HG02943 (cell line): ENCODE measurements around the gene PAPOLA.
A peak's percentile ranks its signal among the peaks of the same experiment; 100 is the strongest.

Experiments
- ATAC-seq: cut with Tn5 transposase; IDR thresholded peaks from one replicate; pipeline ENCODE4 v1.9.1; 2021; ENCODE audit warnings: mild to moderate bottlenecking, low read depth, moderate library complexity; ENCODE audit not compliant: unreplicated experiment

Gene PAPOLA

GRCh38 chr14:96583569-96584041, 81.4 kb downstream of the PAPOLA start:
- peak; percentile 24 for ATAC-seq

GRCh38 chr14:96584199-96584906, 82.2 kb downstream of the PAPOLA start:
- ATAC-seq, result peak; percentile 60

- ATAC-seq, result no peak
These were observed 82.9 kb downstream of the PAPOLA start for GRCh38 chr14:96584907-96585671.

DNA sequence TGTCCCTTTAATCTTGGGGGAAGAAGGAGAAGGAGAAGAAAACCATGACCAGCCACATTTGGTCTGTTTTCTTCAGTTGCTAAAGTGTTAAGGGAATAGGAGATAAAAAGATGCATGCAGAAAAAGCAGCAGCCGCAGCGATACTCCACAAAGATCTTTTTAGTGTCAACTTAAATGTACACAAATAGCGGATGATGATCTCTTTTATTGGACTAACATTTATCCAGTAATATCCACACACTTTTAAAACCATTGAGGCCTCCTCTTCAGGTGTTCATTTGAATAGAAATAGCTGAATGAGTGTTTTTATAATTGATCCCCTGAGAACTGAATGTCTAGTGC, 83.5 kb downstream of the PAPOLA start:
- no peak for ATAC-seq

DNA sequence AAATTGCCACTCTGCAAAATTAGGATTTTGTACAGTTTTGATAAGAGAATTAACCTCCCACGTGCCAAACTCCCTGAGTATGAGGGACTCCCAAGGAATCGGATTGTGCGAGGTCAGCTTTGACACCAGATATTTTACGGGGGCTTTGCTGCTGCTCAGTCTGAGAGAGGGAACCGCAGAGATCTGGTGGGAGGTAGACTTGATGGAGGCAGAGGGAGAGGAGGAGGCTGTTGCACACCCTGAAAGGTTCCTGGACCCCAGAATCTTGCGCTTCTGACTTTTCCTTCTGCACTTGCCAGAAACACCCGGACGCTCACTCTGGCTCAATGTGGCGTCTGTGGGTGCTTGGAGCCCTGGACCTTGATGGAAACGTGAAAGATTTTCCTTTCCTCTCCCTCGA, 83.9 kb downstream of the PAPOLA start:
- no peak for ATAC-seq

DNA sequence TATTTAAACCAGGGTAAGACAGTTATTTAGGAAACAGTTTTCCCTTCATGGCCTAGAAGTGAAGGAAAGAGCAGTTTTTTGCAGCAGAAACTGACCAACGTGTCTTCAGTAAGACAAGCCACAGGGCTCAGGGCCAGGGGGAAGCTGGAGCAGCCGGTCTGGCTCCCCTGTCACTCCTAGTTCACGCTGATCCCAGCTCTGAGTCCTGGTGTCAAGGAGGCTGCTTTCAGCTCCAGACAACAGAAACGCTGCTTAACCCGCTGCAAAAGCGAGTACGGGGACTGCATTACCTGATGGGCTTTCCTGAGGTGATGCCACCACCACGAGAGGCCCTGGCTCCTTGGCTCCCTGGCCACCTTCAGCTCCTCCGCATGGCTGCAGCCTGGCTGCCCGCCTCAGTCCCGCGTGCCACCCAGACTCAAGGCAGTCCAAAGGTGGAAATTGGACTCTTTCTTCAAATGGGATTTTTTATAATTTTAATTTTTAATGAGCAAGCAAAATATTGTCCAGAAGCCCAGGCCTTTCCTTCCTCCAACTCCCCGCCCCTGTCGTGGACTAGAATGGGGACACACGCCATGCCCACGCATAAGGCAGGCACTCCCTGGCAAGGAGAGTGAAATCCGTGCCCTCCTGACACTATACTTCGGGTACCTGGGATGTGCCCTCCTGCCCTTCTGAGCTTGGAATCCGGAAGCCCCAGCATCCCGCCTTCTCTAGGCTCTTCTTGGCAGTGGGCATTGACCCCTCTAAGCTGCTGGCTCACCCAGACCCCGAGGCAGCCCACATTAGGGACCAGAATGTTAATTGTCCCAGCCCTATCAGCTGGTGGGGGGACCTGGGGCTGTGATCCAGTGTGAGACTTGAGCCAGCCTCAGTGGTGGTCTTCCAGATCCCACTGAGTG, 85.0 kb downstream of the PAPOLA start:
- ATAC-seq, result no peak

GRCh38 chr14:96587823-96588385, 85.7 kb downstream of the PAPOLA start:
- ATAC-seq, result no peak

- no peak for ATAC-seq
These were observed 86.5 kb downstream of the PAPOLA start for GRCh38 chr14:96588410-96589257.

DNA sequence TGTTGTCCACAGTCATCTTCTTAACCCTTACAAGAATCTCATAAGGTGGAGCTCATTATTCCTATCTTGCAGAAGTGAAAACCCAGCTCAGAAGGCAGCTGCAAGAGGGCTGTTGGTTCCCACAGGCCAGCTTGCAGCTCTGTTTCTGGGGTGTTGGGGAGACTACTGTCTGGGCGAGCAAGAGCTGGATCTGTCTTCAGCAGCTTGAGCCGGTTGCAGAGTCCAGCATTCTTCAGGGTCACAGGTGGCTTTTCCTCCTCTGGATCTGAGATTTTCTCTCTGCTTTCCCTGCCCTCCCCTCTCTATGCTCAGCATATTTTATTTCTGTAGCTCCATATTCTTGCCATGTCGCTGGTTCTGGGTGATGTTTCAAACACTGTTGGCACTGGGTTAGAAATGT, 87.4 kb downstream of the PAPOLA start:
- no peak for ATAC-seq

DNA sequence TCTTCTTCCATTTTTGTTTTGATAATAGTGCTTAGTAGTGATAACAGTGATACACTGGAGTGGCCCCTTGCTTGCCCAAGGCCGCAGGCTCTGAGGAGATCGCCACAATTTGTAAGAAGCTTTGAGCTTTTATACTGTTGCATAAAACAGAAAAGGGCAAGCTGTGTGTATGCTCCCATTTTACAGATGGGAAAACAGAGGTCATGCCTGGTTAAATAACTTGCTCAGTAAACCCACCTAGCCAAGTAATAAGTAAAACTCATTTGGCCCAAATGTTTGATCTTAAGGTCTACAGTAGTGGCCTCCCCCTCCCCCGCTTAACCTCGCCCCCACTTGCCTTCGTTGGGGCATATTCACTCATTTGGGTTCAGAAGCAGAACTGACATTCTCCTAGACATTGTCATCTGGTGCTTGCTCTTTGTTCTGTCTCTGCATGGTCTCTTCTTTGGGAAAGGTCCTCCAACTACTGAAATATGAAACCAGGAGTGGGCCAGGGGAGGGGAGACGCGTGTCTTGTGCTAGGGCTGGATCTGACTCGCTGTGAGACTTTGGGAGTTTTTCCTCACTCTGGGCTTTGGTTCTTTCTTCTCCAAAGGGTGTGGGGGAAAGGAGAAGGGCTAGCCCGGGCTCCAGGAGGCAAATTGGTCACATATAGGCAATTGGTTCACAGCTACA, 88.1 kb downstream of the PAPOLA start:
- ATAC-seq, result no peak

DNA sequence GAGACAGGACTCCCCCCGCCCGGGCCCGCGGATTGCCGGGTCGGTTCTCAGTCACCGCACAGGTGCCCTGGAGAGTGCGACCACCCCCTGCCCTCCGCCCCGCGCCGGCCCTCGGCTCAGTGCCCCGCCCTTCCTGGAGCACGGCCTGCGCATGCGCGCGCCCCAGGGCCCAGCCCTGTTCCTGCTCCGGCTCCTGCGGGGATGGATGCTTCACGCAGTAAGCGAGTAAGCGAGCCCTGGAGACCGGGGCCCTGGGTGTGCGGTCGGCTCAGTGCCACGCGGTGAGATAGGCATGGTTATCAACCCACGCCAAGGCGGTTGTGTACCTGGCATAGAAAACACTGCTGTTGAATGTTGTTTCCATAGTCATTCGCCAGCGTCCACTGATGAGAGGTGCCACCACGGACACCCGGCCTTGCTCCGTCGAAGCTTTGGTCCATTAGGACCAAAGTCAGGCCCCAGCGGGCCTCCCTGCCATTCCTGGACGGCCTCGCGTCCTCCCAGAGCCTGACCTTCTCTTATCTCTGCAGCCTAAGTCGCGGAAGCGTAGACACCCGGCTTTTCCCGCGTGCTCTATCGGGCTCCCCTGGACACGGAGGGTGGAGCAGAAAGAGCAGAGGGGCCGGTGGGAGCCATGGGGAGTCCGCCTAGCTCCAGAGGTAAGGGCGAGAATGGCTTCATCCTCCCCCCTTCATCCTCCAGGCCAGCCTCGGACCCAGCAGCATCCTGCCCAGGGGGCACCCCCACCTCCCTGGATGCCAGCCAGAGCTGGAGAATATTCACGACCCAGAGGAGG, 90.6 kb downstream of the PAPOLA start:
- ATAC-seq, result no peak

GRCh38 chr14:96594961-96595360, 92.8 kb downstream of the PAPOLA start:
- no peak for ATAC-seq

GRCh38 chr14:96597680-96598079, 95.5 kb downstream of the PAPOLA start:
- no peak for ATAC-seq

GRCh38 chr14:96598332-96598928, 96.2 kb downstream of the PAPOLA start:
- ATAC-seq, result no peak

DNA sequence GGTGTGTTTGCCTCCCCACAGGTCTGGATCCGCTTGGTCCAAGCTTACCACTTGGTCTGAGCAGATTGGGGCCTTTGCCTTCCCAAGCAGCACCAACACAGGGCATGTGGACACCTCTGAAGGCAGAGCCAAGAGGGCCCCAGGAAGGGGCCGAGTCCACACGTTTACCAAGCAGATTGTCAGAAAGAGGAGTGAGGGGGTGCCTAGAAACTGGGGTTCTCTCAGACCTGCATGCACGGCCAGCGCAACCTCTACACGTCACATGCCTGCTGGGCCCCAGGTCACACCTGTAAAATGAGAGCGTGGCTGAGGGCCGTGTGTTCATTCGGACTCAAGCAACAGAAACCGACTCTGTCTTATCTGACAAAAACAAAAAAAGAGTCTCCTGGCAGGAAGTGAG, 96.9 kb downstream of the PAPOLA start:
- no peak for ATAC-seq

DNA sequence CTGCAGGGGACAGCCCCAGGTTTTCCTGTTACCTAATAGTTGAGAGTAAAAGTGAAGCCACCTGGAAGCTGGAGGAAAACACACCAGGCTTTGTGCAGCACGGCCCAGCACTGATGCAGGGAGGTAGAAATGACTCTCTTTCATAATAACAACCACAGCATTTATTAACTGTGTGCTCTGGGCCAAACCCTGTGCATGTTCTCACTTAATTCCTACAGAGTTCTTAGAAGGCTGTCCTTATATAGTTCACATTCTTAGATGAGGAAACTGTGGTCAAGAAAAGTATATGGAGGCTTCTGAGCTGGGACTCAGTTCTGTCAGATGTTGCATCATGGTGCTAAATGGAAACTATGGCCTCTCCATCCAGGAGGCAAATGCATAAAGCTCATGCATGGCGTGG, 100.0 kb downstream of the PAPOLA start:
- no peak for ATAC-seq

- no peak for ATAC-seq
These were observed 101.4 kb downstream of the PAPOLA start for GRCh38 chr14:96603350-96604255.
